ENCODE data around the gene GRIN3B.

DNA sequence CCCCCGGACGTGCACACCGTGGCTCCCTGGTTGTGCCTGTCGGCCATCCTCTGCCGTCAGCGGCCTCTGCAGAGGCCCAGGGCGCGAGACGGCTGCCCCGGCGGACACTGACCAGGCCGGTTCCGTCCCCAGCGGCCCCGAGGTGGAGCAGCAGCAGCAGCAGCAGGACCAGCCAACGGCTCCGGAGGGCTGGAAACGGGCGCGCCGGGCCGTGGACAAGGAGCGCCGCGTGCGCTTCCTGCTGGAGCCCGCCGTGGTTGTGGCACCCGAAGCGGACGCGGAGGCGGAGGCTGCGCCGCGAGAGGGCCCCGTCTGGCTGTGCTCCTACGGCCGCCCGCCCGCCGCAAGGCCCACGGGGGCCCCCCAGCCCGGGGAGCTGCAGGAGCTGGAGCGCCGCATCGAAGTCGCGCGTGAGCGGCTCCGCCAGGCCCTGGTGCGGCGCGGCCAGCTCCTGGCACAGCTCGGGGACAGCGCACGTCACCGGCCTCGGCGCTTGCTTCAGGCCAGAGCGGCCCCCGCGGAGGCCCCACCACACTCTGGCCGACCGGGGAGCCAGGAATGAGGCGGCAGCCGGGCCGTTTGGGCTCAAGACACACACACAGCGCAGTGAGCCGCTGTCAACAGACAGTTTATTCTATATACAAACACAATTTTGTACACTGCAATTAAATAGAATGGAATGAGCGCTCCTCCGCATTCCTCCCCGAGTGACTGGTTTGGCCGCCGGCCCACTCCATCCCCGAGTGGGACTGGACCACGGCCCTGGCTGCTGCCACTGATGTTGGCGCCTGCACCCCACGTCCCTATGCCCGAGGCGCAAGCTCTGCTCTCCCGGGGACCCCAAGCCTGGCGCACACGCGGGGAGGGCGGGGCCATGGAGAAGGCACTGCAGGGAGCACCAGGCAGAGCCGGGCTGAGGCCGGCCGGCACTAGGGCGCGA, 9.1 kb downstream of the GRIN3B start:
- no peak for TF ChIP-seq POLR2A (IDR thresholded peaks at IDR 0.05)
- TF ChIP-seq POLR2AphosphoS5 (IDR thresholded peaks at IDR 0.05): peak; percentile 27
- TF ChIP-seq CTCF (IDR thresholded peaks at IDR 0.05): no peak
- TF ChIP-seq EP300 (IDR thresholded peaks at IDR 0.05): no peak
